CD4-positive, alpha-beta T cell treated with Interleukin-12 subunit alpha and Interleukin-12 subunit beta, for 1 hour (primary cell): ENCODE data around the gene KCTD15.

Experiments
- DNase-seq: peaks from one replicate; pipeline ENCODE4 v3.0.0-alpha.2; 2020

Gene KCTD15

DNA sequence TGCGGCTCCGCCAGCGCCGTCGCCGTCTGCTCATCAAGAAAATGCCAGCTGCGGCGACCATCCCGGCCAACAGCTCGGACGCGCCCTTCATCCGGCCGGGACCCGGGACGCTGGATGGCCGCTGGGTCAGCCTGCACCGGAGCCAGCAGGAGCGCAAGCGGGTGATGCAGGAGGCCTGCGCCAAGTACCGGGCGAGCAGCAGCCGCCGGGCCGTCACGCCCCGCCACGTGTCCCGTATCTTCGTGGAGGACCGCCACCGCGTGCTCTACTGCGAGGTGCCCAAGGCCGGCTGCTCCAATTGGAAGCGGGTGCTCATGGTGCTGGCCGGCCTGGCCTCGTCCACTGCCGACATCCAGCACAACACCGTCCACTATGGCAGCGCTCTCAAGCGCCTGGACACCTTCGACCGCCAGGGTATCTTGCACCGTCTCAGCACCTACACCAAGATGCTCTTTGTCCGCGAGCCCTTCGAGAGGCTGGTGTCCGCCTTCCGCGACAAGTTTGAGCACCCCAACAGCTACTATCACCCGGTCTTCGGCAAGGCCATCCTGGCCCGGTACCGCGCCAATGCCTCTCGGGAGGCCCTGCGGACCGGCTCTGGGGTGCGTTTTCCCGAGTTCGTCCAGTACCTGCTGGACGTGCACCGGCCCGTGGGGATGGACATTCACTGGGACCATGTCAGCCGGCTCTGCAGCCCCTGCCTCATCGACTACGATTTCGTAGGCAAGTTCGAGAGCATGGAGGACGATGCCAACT is 24.4 kb upstream of the KCTD15 start:
- DNase-seq, result no peak

DNA sequence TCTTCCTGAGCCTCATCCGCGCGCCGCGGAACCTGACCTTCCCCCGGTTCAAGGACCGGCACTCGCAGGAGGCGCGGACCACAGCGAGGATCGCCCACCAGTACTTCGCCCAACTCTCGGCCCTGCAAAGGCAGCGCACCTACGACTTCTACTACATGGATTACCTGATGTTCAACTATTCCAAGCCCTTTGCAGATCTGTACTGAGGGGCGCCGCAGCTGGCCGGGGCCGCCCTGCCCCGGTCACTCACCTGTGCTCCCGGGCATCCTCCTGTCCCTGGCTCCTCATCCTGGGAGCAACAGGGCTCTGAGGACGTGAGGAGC is 23.9 kb upstream of the KCTD15 start:
- DNase-seq, result no peak

DNA sequence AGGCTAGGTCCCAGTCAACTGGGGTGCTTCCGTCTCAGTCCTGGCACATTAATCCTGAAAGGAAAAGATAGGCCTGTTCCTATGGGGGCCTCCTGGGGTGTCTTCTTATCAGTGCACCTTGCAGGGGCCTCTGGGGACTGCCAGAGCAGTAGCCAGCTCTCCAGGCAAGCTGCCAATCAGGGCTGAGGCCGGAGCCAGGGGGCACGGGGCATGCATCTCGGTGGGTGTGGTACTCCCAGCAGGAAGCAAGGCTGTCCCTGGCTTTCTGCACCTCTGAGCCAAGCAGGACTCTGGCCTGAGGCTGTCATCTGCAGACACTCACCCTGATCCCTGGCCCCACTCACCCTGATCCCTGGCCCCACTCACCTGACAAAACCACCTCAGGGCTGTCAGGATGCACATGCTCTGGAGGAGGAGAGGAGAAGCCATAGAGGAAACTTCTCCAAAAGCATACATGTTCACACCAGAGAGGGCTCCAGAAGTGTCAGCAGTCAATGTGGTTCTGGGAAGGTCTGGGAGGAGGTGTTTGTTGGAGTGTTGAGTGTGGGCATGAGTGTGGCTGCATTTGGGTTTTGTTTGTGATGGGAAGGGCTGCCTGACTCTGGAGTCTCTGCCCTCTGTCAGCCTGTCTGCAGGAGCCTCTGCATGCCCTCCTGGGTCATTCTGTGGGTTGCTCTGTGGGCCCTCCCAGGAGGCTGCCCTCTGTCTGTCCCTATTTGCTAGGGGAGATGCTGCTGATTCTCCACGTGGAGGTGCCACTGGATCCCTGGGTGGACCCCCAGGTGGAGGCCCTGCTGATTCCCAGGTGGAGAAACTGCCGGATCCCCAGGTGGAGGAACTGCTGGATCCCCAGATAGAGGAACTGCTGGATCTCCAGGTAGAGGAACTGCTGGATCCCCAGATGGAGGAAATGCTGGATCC is 22.7 kb upstream of the KCTD15 start:
- no peak for DNase-seq

DNA sequence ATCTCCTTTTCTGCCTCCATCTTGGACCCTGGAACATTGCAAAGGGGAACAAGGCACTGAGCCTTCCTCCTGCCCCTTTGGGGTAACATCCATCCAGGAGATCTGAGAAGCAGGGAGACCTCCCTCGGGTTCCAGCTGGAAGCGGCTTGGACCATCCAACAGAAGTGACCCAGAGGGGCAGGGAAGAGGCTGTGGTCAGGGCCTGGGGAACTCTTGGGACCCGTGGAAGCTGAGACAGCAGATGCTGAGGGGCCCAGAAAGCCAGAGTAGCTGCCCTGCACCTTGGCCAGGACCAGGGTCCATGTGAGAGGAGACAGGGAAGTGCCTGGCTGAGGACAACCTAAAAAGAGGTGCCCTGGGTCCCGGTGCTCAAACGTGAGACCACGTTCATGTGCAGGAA is 21.9 kb upstream of the KCTD15 start:
- no peak for DNase-seq

DNA sequence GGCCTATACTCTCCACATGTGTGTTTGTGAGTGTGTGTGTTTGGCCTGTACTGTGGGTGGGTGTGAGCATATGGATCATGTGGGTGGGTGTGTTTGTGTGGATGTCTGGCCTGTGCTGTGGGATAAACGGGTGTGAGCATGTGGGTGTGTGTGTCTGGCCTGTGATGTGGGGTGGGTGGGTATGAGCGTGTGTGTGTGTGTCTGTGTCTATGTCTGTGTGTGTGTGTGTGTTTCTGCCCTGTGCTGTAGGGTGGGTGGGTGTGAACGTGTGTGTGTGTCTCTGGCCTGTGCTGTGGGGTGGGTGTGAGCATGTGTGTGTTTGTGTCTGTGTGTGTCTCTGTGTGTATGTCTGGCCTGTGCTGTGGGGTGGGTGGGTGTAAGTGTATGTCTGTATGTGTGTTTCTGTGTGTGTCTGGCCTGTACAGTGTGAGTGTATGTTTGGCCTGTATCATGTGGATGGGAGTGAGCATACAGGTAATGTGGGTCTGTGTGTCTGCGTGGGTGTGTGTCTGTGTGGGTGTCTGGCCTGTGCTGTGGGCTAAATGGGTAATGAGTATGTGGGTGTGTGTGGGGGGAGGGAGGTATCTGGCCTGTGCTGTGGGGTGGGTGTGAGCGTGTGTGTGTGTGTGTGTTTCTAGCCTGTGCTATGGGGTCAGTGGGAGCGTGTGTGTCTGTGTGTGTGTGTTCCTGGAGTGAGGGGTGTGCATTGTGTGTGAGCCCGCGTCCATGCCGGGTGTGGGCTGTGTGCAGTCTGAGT is 20.8 kb upstream of the KCTD15 start:
- DNase-seq, result no peak

DNA sequence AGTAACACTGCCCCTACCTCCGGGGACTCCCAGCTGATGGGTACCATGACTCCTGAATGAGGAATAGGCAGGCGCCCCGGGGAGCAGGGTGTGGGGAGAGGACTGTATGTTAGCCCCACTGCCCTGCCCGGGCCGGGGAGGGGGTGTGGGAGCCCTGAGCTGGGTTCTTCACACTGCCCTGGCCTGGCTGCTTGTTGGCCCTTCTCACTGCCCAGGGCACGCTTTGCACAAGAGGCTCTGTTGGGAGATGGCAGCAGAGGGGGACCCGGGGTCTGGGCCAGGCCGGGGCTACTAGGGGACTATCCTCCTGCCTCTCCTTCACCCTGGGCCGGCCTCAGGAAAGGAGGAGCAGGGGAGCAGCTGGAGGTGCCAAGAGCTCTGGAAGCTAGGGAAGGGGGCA is 19.3 kb upstream of the KCTD15 start:
- no peak for DNase-seq

DNA sequence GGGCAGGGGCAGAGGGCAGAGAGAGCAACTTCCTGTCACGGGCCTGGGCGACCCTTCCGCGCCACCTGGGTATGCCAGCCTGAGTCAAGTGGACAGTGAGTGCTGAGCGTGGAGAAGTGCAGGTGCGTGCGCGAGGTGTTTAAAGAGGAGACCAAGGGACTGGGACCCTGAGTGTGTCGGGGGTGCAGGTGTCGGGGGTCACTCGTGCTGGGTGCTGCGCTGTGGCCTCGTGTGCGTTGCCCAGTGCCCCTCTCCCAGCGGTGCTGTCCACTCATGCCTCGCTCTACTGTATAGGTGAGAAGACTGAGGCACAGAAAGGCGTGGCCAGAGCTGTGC is 18.9 kb upstream of the KCTD15 start:
- DNase-seq, result no peak

DNA sequence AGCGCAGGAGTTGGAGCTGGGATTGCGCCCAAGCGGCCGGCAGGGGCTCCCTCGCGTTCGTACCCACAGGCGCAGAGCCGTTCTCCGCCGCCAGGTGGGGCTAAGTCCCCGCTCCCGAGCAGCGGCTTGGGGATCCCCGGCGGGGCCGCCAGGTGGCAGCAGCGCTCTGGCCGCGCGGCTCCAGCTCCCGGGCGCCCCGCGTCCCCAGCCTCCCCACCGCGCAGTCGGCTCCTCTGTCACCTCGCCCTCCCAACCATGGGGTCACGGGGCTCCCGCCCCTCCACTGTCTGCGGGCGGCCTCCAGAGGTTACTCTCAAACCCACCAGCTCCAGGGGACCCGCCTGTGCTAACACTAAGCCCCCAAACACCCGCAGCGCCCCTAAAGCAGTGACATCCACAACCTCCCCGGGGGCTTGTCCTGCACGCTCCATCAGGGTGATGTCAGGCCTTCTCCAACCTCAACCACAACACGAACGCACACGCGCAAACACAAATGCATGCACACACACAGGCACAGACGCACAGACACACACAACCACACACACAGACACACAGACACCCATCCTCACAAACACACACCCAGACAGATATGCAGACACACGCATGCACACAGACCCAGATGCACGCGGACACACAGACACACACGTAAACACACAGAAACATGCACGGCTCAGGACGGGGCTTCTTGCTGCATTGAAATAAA is 18.4 kb upstream of the KCTD15 start:
- peak; percentile 86 for DNase-seq

DNA sequence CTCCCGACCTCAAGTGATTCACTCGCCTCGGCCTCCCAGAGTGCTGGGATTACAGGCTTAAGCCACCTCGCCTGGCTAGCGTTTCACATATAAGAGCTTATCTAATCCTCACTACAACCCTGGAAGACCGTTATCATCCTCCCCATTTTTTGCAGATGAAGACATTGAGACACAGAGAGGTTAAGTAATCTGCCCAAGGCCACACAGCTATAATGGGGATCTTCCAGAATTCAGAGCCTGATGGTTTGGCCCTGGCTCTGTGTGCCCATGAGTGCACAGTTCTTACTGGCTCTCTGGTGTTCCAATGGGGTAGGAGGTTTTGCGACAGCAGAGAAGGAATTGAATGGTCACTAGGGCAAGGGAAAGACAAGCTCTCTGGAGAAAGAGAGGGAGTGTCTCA is 16.8 kb upstream of the KCTD15 start:
- DNase-seq, result no peak

DNA sequence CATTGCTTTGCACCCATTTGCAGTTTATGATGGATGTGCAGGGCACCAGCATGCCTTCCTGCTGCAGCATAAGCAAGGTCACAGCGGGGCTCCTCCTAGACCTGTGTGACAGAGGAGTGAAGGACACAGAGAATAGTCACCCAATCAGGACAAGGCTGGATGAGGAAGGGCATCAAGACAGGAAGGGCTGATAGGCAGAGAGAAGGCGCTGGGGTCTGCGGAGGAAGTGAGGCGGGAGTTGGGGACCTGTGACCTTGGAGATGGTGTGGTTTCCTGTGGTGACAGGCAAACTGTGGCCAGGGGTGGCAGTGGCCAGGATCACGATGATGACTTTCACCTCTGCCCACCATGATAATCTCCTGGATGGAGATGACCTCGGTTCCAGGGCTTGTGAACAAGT is 16.4 kb upstream of the KCTD15 start:
- DNase-seq, result no peak

DNA sequence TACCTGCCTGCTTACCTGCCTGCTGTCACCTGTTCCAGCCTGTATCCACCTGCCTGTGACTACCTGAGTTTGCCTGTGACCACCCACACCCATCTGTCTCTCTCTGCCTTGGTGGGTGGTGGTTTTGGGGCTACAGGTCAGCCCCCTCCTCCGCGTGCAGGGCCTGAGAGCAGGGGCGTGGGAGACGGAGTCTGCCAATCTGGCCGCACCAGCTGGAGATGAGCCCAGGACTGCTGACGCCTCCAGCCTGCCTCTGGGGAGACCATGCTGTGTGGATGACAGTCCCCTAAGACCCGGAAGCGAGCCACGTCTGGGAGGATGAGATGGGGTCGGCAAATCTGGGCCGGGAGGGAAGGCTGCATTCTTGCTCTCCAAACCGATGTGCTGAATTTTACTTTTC is 15.9 kb upstream of the KCTD15 start:
- DNase-seq, result no peak

DNA sequence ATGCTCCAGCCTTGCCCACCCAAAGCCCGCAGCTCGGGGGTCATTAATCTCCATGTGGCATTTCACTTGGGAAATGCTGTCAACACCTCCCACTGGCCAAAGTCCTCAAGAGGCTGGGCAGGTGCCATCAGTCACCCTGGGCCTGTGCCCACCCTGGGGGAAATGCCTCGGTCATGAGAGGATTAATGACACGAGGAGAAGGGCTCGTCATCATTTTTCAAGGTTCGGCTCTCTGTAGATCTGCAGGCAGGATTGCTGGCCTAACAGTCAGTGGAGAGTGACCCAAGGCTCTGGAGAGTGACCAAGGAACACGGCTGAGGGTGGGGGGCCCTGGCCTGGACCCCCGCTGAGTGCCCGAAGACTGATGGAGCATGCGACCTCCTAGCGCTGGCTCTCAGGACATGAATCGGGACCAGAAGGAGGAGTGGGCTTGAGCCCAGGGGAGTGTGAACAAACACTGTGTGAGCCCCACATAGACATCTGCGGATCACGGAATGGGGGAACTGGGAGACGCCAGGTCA is 15.2 kb upstream of the KCTD15 start:
- DNase-seq, result no peak

DNA sequence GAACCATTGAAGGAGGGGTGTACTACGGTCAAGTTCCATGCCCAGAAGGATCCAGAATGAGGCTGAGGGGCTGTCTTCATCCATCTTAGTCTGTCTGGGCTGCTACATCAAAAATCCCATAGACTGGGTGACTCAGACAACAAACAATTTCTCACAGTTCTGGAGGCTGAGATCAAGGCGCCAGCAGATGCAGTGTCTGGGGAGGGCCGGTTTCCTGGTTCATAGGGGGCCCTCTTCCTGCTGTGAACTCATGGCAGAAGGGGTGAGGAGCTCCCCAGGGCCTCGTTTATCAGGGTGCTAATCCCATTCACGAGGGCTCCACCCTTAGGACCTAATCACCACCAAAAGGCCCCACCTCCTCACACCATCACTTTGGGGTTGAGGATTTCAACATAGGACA is 14.7 kb upstream of the KCTD15 start:
- DNase-seq, result no peak

DNA sequence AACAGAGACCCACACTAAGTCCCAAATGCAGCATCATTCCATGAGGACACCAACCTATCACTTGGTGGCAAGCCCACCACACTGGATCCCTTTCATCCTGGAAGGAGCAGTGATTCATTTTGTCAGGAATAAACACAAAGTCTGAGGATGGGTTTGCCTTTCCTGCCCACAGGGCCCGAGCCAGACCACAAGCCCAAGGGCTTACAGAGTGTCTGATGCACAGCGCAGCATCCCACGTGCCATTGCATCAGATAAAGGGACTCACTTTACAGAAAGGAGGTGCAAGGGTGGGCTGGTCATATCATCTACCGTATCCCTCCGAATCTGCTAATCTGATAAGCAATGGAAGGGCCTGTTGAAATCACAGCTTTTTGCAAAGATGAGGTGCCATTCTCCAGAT is 12.2 kb upstream of the KCTD15 start:
- no peak for DNase-seq

DNA sequence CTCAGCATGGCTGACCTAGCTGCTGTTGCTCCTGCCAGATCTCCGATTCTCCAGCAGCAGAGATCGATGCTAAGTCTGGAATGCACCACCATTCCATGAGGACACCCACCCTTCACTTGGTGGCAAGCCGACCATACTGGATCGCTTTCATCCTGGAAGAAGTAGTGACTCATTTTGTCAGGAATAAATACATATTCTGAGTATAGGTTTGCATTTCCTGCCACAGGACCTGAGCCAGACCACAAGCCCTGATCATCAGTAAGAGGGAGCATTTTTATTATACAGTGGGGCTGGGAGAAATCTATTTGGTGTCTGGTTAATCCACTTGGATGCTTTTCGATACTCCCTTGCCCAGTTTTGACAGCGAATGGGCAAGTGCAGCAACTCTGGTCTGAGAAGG is 10.9 kb upstream of the KCTD15 start:
- DNase-seq, result no peak

DNA sequence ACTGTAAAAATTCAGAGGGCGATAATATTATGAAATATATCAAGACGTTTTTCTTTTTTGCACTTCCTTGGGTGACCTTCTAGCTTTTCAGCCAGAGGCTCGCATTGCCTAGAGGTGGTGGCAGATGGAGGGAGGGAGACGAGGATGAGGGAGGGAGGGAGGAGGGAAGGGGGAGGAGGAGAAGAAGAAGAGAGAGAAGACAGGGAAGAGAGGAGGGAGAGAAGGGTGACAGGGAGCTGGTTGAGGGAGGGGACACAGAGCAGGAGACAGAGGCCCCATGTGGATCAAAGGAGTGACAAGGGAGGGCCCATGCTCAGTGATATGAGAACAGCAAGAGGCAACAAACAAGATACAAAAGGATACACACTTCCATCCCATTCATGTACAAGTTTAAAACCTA is 8.0 kb upstream of the KCTD15 start:
- DNase-seq, result no peak

DNA sequence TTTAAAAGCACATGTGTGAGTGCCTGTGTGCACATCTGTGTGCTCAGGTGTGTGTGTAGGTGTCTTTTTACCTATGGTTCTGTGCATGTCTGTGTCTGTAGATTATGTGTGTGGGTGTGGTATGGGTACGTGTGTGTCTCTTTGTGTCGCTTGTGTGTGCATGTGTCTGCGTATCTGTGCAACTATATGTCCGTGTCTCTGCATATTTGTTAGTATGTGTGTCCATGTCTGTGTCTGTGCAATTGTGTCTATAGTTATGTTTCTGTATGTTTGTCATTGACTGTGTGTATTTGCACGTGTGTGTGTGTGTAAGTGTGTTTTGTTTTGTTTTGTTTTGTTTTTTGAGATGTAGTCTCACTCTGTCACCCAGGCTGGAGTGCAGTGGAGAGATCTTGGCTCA is 7.3 kb upstream of the KCTD15 start:
- DNase-seq, result no peak

DNA sequence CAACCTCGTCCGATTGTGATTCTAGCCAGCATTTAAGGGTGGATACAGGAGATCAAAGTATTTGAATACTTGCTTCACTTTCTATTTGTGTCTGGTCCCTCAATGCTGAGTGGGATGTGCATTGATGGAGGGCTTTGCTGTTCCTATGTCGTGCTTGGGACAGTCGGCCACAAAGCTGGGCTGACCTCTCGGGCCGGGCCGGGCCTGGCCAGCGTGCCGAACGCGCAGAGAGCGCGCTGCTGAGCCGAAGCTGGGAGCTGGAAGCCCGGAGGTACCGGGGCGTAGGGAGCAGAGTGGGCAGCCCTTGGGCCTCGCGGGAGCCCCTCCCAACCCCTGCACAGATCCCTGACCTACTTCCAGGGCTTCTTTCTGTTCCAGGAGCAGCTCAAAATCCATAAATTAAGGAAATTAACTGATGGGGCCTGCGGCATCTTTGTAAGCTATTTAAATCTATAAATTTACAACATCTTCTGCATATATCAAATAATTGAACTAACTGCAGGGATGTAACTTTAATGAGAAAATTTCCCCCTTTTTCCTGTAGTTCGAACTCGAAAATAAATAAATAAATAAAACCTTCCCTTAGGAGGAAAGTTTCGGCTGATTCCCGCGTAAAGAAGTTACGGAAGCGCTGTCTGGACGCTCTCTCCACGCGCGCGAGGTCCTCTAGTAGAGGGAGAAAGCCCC is 1.8 kb upstream of the KCTD15 start:
- no peak for DNase-seq

DNA sequence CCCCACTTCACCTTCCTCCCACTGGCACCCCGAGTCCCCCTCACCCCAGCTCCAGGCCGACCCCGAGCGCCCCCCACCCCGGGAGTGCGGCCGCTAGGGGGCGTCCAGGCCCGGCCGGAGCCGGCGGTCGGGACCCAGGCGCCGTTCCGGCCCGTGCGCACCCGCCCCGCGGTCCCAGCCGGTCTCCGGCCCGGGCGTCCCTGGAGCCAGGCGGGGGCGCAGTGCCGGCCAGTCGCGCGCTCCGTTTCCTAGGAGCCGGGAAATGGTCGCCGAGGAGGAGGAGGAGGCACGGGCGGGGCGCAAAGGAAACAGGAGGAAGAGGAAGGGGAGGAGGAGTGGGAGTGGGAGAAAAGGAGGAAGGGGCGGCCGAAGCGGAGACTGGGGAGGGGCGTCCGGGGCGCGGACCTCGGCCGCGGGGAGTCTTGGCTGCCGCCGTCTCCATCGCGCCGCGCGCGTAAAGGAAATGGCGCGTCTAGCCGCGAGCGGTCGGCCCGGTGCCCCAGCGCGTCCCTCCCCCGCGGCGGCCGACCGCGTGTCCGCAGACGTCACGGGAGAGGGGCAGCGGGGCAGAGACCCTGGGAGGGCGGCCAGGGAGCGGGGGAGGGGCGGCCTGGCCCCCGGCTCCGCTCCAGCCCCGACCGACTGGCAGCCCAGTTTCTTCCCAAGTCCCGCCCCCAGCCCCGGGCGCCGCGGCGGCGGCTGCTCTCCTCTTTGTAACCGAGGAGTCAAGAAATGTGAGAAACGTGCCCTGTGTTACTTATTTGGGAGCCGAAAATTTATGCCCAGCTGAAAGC is 1.1 kb upstream of the KCTD15 start:
- DNase-seq, result peak; percentile 37

DNA sequence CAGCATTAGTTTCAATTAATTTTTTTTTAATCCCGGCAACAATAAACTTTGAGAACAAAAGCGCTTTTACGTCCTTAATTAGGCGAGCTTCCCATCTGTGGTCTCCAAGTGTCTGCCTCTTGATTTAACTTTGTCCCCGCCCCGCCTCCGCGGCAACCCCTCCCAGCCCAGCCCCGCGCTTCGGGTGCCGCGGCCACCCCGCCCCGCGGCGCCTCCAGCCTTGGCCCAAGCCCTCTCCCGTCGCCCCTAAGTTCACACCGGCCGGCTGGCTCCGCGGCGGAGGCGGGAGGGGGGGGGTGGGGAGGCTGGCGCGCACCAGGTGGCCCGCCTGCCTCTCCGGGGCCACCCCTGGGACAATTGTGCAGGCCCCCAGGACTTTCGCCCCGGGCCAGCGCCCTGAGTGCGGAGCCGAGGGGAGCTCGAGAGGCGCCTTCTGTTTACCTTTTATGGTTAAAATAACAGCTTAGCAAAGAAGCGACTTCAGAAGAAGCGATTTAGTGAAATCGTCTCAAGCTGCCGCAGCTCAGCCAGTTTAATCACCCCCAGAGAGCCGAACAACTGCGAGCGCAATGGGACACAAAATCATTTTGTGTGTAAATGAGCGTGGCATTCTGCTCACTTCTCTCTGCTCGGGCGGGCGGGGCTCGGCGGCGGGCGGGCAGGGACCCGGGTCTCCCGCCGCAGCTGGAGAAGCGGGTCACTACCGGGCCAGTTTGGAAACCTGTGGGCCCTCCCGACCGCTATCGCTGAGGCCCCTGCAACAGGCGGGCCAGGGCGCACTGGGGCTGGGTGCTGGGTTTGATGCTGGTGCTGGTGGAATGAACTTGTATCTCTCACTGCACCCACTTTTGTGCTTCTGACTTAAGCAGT is 1.4 kb downstream of the KCTD15 start:
- peak; percentile 22 for DNase-seq
